HL-60 (cell line): ENCODE data around the gene FAM149A.

ENCODE experiments used
- DNase-seq, 2 experiments: peaks; one replicate each; pipeline ENCODE4 v3.0.0-alpha.2; 2010 to 2020; ENCODE audit warnings: low read depth in 1 of 2, low spot score in 1 of 2
- H3K27ac ChIP-seq: fragments of 250-450 bp; sonication (Bioruptor Pico); replicated peaks from 2 replicates; pipeline ENCODE4 v1.5.1; 2020; ENCODE audit warnings: mild to moderate bottlenecking, moderate library complexity
- H3K27me3 ChIP-seq: fragments of 250-450 bp; sonication (Bioruptor Pico); 2 replicates; pipeline ENCODE4 v1.5.1; 2021; ENCODE audit warnings: mild to moderate bottlenecking, moderate library complexity; ENCODE audit not compliant: insufficient read depth, poor library complexity, severe bottlenecking
- H3K4me3 ChIP-seq: replicated peaks from 2 replicates; pipeline ENCODE4 v1.5.1; 2011; ENCODE audit warnings: mild to moderate bottlenecking, control low read depth, low read length; ENCODE audit not compliant: insufficient read depth
- GABPA ChIP-seq: IDR thresholded peaks from 2 replicates; pipeline ENCODE4 v1.6.1; 2012; ENCODE audit warnings: low read depth
- POLR2AphosphoS5 ChIP-seq: IDR thresholded peaks from 2 replicates; pipeline ENCODE4 v1.6.1; 2012; ENCODE audit warnings: low read depth
- SPI1 ChIP-seq: IDR thresholded peaks from 2 replicates; pipeline ENCODE4 v1.6.1; 2012; ENCODE audit warnings: low read depth, mild to moderate bottlenecking, borderline replicate concordance
- TF ChIP-seq, protein P1 (sequence below): IDR thresholded peaks from one replicate; pipeline ENCODE4 v1.5.1; 2011; ENCODE audit warnings: low read length, control low read depth, inconsistent platforms; ENCODE audit not compliant: insufficient read depth
- TF ChIP-seq, protein P2 (sequence below): IDR thresholded peaks from 2 replicates; pipeline ENCODE4 v1.6.1; 2012; ENCODE audit warnings: low read depth; ENCODE audit not compliant: insufficient replicate concordance

FAM149A gene

DNA sequence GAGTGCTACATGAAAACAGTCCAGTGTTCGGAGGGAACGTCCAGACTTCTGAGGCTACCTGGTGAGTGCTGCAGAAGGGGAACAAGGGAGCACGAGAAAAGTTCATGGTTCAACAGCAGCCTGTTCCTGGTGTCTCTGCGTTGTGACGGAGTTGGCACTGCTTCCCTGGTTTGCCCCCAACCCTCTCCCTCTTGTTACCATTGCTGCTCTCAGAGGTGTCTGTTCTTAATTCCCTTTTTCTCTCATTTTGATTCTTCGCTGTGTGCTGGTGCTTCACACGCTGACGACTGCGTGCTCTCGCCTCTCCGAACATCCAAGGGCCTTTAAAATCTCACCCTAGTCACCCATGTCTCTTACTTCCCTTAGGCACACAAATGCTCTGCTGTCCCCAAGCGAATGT is 1.6 kb upstream of the FAM149A start:
- TF ChIP-seq, protein P1, sequence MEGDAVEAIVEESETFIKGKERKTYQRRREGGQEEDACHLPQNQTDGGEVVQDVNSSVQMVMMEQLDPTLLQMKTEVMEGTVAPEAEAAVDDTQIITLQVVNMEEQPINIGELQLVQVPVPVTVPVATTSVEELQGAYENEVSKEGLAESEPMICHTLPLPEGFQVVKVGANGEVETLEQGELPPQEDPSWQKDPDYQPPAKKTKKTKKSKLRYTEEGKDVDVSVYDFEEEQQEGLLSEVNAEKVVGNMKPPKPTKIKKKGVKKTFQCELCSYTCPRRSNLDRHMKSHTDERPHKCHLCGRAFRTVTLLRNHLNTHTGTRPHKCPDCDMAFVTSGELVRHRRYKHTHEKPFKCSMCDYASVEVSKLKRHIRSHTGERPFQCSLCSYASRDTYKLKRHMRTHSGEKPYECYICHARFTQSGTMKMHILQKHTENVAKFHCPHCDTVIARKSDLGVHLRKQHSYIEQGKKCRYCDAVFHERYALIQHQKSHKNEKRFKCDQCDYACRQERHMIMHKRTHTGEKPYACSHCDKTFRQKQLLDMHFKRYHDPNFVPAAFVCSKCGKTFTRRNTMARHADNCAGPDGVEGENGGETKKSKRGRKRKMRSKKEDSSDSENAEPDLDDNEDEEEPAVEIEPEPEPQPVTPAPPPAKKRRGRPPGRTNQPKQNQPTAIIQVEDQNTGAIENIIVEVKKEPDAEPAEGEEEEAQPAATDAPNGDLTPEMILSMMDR: no peak
- TF ChIP-seq POLR2AphosphoS5: no peak
- no peak for TF ChIP-seq SPI1
- no peak for TF ChIP-seq GABPA
- TF ChIP-seq, protein P2, sequence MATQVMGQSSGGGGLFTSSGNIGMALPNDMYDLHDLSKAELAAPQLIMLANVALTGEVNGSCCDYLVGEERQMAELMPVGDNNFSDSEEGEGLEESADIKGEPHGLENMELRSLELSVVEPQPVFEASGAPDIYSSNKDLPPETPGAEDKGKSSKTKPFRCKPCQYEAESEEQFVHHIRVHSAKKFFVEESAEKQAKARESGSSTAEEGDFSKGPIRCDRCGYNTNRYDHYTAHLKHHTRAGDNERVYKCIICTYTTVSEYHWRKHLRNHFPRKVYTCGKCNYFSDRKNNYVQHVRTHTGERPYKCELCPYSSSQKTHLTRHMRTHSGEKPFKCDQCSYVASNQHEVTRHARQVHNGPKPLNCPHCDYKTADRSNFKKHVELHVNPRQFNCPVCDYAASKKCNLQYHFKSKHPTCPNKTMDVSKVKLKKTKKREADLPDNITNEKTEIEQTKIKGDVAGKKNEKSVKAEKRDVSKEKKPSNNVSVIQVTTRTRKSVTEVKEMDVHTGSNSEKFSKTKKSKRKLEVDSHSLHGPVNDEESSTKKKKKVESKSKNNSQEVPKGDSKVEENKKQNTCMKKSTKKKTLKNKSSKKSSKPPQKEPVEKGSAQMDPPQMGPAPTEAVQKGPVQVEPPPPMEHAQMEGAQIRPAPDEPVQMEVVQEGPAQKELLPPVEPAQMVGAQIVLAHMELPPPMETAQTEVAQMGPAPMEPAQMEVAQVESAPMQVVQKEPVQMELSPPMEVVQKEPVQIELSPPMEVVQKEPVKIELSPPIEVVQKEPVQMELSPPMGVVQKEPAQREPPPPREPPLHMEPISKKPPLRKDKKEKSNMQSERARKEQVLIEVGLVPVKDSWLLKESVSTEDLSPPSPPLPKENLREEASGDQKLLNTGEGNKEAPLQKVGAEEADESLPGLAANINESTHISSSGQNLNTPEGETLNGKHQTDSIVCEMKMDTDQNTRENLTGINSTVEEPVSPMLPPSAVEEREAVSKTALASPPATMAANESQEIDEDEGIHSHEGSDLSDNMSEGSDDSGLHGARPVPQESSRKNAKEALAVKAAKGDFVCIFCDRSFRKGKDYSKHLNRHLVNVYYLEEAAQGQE: no peak
- no peak overlapping the region for H3K27ac ChIP-seq
- DNase-seq: no peak
- peaks cover 23% of the 10 kb centered on the region for H3K27me3 ChIP-seq
- H3K4me3 ChIP-seq: no peak overlapping the region

DNA sequence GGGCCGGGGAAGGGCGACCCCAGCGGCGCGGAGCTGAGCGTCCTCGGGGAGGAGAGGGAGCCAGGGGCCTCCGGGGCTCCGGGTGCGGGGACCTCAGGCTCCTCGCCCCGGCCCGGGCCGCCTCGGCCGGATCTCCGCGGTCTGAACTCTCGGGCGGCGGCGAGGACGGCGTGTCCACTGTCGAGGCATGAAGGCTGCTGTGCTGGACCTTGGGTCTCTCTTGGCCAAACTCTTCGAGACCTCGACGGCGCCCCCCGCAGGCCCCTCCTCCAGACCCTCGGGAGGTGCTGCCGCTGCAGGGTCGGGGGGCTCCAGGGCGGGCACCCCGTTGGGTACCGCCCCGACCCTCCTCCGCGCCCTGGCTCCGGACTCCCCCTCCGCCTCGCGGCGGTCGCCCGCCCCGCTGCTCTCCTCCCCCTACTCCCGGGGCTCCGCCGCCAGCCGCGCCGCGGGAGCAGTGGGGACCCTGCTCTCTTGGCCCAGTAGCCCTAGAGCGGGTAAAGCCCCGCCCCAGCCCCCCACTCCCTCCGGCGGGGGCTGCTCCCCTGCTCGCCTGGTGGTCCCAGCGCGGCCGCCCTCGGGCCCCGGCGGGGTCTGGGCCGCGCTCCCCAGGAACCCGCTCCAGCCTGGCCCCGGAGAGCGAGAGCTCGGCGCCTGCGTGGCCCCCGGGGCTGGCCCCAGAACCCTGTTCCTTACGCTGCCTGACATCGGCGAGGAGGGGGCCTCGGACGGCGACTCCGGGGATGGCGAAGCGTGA is 564 bp downstream of the FAM149A start:
- no peak overlapping the region for H3K4me3 ChIP-seq
- TF ChIP-seq, protein P1: no peak
- TF ChIP-seq GABPA: no peak
- no peak for TF ChIP-seq SPI1
- TF ChIP-seq, protein P2: no peak
- TF ChIP-seq POLR2AphosphoS5: no peak
- H3K27me3 ChIP-seq: peaks cover 25% of the 10 kb centered on the region
- no peak for DNase-seq
- H3K27ac ChIP-seq: no peak overlapping the region

DNA sequence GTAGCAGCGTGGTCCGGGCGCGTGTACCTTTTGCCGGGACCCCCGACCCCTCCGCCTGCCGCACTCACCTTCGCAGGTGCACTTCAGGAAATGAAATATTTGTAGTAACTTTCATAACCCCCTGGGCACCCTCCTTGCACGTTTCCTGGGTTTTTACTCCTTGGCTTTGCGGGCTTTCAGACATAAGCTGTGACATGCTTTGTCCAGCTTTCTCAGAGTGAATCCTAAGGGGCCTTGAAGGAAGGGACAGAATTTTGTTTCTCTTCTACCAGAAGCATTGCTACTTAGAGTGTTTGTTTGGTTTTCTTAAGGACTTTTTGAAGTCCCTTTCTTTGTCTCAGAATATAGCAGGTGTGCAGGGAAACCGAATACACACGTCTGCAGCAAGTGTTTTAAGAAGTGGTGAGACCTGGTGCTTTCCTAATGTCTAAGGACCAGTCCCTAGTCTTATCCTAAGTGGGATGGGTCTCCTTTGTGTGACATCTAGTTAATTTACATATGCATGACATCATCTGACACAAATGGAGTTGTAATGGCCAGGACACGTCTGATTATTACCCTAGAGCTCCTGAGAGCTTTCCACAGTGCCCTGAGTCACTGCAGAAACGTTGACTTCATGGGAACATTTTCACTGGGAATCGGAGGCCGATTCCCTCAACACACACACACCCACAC is 1.3 kb downstream of the FAM149A start:
- no peak overlapping the region for H3K4me3 ChIP-seq
- no peak for DNase-seq
- H3K27me3 ChIP-seq: peaks cover 25% of the 10 kb centered on the region
- H3K27ac ChIP-seq: no peak overlapping the region
- TF ChIP-seq POLR2AphosphoS5: no peak
- no peak for TF ChIP-seq GABPA
- TF ChIP-seq, protein P1: no peak
- no peak for TF ChIP-seq SPI1
- TF ChIP-seq, protein P2: no peak
